ENCODE results near the gene PDS5B. TPM values are rescaled to one million over a fixed set of nuclear protein-coding genes. Genes with fewer than 3 reads are reported as not detected.

PDS5B gene
- total RNA-seq, 1 donor from 2014 or later = 49.6 TPM

DNA sequence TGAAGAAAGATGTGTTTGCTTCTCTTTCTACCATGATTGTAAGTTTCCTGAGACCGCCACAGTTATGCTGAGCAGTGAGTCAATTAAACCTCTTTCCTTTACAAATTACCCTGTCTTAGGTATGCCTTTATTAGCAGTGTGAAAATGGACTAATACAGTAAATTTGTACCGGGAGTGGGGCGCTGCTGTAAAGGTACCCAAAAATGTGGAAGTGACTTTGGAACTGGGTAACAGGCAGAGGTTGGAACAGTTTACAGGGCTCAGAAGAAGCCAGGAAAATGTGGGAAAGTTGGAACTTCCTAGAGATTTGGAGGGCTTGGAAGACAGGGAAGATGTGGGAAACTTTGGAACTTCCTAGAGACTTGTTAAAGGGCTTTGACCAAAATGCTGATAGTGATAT is 9.2 kb upstream of the PDS5B start:
- Histone ChIP-seq H3K27me3 (no peaks in the 10 kb centered on the region), H3K4me3 (no peak overlapping the region), H3K36me3 (no peaks in the 10 kb centered on the region), H3K4me1 (no peaks in the 10 kb centered on the region), H3K27ac (no peak overlapping the region), H3K9me3 (no peaks in the 10 kb centered on the region)
- ATAC-seq (no peak), DNase-seq (no peak)
- TF ChIP-seq, protein P1, sequence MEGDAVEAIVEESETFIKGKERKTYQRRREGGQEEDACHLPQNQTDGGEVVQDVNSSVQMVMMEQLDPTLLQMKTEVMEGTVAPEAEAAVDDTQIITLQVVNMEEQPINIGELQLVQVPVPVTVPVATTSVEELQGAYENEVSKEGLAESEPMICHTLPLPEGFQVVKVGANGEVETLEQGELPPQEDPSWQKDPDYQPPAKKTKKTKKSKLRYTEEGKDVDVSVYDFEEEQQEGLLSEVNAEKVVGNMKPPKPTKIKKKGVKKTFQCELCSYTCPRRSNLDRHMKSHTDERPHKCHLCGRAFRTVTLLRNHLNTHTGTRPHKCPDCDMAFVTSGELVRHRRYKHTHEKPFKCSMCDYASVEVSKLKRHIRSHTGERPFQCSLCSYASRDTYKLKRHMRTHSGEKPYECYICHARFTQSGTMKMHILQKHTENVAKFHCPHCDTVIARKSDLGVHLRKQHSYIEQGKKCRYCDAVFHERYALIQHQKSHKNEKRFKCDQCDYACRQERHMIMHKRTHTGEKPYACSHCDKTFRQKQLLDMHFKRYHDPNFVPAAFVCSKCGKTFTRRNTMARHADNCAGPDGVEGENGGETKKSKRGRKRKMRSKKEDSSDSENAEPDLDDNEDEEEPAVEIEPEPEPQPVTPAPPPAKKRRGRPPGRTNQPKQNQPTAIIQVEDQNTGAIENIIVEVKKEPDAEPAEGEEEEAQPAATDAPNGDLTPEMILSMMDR (IDR thresholded peaks at IDR 0.05) = no peak
- intact Hi-C loops (cut with DNase I) = no loop called here

DNA sequence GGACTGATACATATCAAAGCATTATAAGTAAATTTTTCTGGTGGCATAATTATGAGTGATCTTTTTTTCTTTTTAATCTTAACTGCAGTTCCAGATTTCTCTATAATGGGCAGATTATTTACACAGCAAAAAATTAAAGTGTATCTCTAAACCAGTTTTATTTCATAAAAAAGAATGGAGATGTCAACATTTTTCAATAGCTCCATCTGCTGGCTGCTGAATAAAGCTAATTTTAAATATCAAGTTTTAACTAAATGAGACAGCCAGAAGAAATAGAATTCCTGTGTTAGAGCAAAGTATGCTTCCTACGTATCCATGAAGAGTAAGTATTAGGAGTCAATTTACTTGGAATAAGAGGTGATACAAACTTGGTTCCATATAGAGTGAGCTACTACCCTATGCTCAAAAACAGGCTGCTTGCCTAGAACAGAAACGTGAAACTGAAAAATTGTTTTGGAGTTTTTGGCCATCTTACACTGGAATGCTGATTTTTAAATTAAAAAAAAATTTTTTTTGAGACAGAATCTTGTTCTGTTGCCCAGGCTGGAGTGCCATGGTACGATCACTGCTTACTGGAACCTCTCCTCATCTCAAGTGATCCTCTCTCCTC is 5.0 kb upstream of the PDS5B start:
- TF ChIP-seq, protein P1 (IDR thresholded peaks at IDR 0.05) = peak; percentile 62
- ATAC-seq = no peak

DNA sequence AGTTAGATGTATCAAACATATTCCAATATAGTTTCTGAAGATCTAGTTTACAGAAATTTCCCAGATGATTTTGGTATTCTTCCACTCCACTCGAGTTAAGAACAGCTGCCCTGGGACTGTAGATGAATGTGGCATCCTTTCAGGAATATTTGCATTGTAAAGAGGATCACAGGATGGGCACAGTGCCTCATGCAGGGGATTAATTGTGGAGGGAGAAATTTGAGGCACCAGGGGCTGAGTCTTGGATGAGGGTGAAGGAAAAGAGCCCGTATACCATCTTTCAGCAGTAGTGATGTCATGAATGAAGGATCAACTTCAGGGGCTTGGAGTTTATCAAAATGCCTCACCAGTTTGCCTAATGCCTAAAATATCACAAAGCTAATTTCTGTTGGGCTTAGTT is 4.0 kb upstream of the PDS5B start:
- ATAC-seq (no peak), DNase-seq (no peak)
- TF ChIP-seq, protein P1 (IDR thresholded peaks at IDR 0.05) = no peak
- intact Hi-C loops (cut with DNase I) = no loop called here
- H3K27ac ChIP-seq = no peak overlapping the region
- no peak overlapping the region for H3K4me3 ChIP-seq
- no peaks in the 10 kb centered on the region for H3K27me3 ChIP-seq
- no peaks in the 10 kb centered on the region for H3K9me3 ChIP-seq
- H3K4me1 ChIP-seq = no peaks in the 10 kb centered on the region
- no peaks in the 10 kb centered on the region for H3K36me3 ChIP-seq

More for the DNA sequence above, 5.0 kb upstream of the PDS5B start:
- Histone ChIP-seq H3K9me3 (no peaks in the 10 kb centered on the region), H3K4me3 (no peak overlapping the region), H3K27ac (no peak overlapping the region), H3K36me3 (no peaks in the 10 kb centered on the region), H3K27me3 (no peaks in the 10 kb centered on the region), H3K4me1 (no peaks in the 10 kb centered on the region)
- intact Hi-C loops (cut with DNase I) = no loop called here
- DNase-seq = no peak

DNA sequence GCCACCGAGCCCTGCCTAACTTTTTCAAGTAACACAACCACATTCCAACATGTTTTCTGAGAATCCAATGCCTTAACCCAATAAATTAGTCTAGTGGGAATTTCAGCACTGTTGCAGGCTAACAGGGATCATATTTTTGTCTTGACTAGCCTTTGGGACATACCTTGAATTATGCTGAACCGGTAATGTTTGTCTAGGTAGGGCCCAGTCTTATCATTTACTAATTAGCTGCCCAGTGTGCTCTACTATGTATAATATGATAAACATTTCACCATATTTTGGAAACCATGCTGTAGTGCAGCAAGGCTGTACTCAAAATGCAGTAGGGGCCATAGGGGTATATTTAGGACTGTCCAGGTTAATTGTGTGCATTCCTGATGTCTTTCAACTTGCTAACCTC is 3.3 kb upstream of the PDS5B start:
- H3K27me3 ChIP-seq = no peaks in the 10 kb centered on the region
- no peak overlapping the region for H3K27ac ChIP-seq
- H3K4me1 ChIP-seq = no peaks in the 10 kb centered on the region
- DNase-seq (no peak), ATAC-seq (no peak)
- TF ChIP-seq, protein P1 (IDR thresholded peaks at IDR 0.05) = no peak
- H3K36me3 ChIP-seq = no peaks in the 10 kb centered on the region
- no peaks in the 10 kb centered on the region for H3K9me3 ChIP-seq
- no peak overlapping the region for H3K4me3 ChIP-seq
- intact Hi-C loops (cut with DNase I) = no loop called here

DNA sequence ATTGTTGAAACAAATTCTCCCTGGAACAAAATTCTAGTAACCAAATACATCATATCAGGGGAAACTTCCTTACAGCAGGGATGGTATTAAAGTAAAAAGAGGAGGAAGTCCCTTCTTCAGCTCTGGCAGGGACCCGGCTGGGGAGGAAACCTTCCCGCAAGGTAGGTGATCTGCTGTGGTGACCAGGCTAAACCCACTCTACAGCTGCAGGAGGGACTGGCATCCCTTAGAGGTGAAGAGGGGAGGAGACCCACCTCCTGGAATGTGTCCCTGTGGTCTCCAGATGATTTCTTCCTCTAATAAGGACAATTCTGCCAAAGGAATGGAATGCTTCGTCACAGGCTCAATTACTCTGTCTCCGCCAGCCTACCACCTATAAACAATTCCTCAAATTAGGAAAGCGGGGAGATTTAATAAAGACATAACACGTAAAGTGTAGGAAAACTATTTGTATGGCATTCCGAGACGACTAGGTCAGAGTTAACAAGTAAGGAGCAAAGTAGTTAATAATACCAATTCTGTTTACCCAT is 637 bp upstream of the PDS5B start:
- DNase-seq = no peak
- Histone ChIP-seq H3K27ac (peak overlapping the region; percentile 65), H3K4me3 (peak overlapping the region; percentile 65), H3K36me3 (no peaks in the 10 kb centered on the region), H3K4me1 (peaks cover 20% of the 10 kb centered on the region), H3K27me3 (no peaks in the 10 kb centered on the region), H3K9me3 (no peaks in the 10 kb centered on the region)
- TF ChIP-seq, protein P1 (IDR thresholded peaks at IDR 0.05) = no peak
- intact Hi-C loops (cut with DNase I) = no loop called here
- ATAC-seq = no peak

All from upper lobe of right lung (tissue), 1 donor.